IMR-90 (cell line): ENCODE results near the gene RHBDF1. TPM values are rescaled to one million over a fixed set of nuclear protein-coding genes. Genes with fewer than 3 reads are reported as not detected.

Experiments used
- ATAC-seq: fragments of 200-7000 bp; cut with Tn5 transposase; 2 replicates; pipeline ENCODE4 v1.9.1; 2020; ENCODE audit warnings: low read depth, mild to moderate bottlenecking, moderate library complexity
- BruUV-seq: library from RNA; stranded (reverse); fragments of 400-500 nt; replicated peaks from 2 replicates; lab custom pipeline; 2021; lab: Mats Ljungman, UMichigan
- CTCF ChIA-PET: fragments of 300-600 bp; formaldehyde crosslinking; extraction: SDS; loops from one replicate; lab custom pipeline; 2021; ENCODE audit warnings: antibody characterized with exemption; lab: Yijun Ruan, JAX
- POLR2A ChIA-PET: fragments of 300-600 bp; sonication (Branson Sonifier 250); formaldehyde crosslinking; loops from one replicate; lab custom pipeline; 2022; ENCODE audit warnings: antibody characterized with exemption; ENCODE audit not compliant: unreplicated experiment; lab: Charles Lee
- DNase-seq: peaks from one replicate; pipeline ENCODE4 v3.0.0; 2013
- H2AFZ ChIP-seq: replicated peaks from 2 replicates; pipeline ENCODE3; 2013; ENCODE audit warnings: low read length, mild to moderate bottlenecking; ENCODE audit not compliant: poor library complexity
- H2AK5ac ChIP-seq: 2 replicates; pipeline ENCODE4 v1.6.1; 2013; ENCODE audit warnings: low read depth, low read length, inconsistent platforms
- H2AK9ac ChIP-seq: replicated peaks from 2 replicates; pipeline ENCODE3; 2013; ENCODE audit warnings: mild to moderate bottlenecking, low read depth, low read length, moderate library complexity; ENCODE audit not compliant: poor library complexity
- H2BK120ac ChIP-seq: 2 replicates; pipeline ENCODE4 v1.6.1; 2013; ENCODE audit warnings: low read depth, low read length, inconsistent platforms
- H2BK15ac ChIP-seq: 3 replicates; pipeline ENCODE4 v1.6.1; 2013; ENCODE audit warnings: low read depth, low read length, inconsistent platforms
- H2BK20ac ChIP-seq: 2 replicates; pipeline ENCODE4 v1.6.1; 2013; ENCODE audit warnings: low read depth, mild to moderate bottlenecking, inconsistent platforms, low read length, moderate library complexity
- H2BK5ac ChIP-seq: 2 replicates; pipeline ENCODE4 v1.6.1; 2013; ENCODE audit warnings: mild to moderate bottlenecking, low read depth, low read length, inconsistent platforms; ENCODE audit not compliant: poor library complexity, severe bottlenecking
- H3K14ac ChIP-seq: replicated peaks from 2 replicates; pipeline ENCODE4 v1.6.1; 2013; ENCODE audit warnings: low read depth, low read length, inconsistent platforms
- H3K18ac ChIP-seq: 2 replicates; pipeline ENCODE4 v1.6.1; 2013; ENCODE audit warnings: low read depth, low read length, control low read depth
- H3K23ac ChIP-seq: 2 replicates; pipeline ENCODE4 v1.6.1; 2013; ENCODE audit warnings: low read depth, low read length, inconsistent platforms
- H3K27ac ChIP-seq: 2 replicates; pipeline ENCODE4 v1.5.1; 2013; ENCODE audit warnings: mild to moderate bottlenecking, control low read depth, low read length; ENCODE audit not compliant: insufficient read depth
- H3K27me3 ChIP-seq: 2 replicates; pipeline ENCODE4 v1.6.1; 2013; ENCODE audit warnings: low read length; ENCODE audit not compliant: control insufficient read depth, insufficient read depth
- H3K36me3 ChIP-seq: 2 replicates; pipeline ENCODE4 v1.6.1; 2013; ENCODE audit warnings: low read length, mixed read lengths; ENCODE audit not compliant: control insufficient read depth, insufficient read depth
- H3K4ac ChIP-seq: 2 replicates; pipeline ENCODE4 v1.6.1; 2013; ENCODE audit warnings: low read depth, low read length, inconsistent platforms
- H3K4me1 ChIP-seq: 2 replicates; pipeline ENCODE4 v1.6.1; 2013; ENCODE audit warnings: low read length, mixed read lengths; ENCODE audit not compliant: control insufficient read depth, insufficient read depth
- H3K4me2 ChIP-seq: 2 replicates; pipeline ENCODE4 v1.6.1; 2013; ENCODE audit warnings: low read depth, mild to moderate bottlenecking, control low read depth, low read length, moderate library complexity
- H3K4me3 ChIP-seq: 2 replicates; pipeline ENCODE4 v1.5.1; 2013; ENCODE audit warnings: low read depth, mild to moderate bottlenecking, control low read depth, low read length, moderate library complexity; ENCODE audit not compliant: insufficient read depth
- H3K56ac ChIP-seq: 2 replicates; pipeline ENCODE4 v1.6.1; 2013; ENCODE audit warnings: low read length, inconsistent platforms; ENCODE audit not compliant: insufficient read depth; ENCODE audit errors: extremely low read depth
- H3K79me1 ChIP-seq, 2 experiments: 2 replicates each; pipeline ENCODE4 v1.6.1; 2013; ENCODE audit warnings: low read length in 2 of 2, inconsistent platforms in 1 of 2, low read depth in 1 of 2
- H3K9ac ChIP-seq: 2 replicates; pipeline ENCODE4 v1.6.1; 2013; ENCODE audit warnings: low read depth, low read length, control low read depth
- H3K9me1 ChIP-seq: 2 replicates; pipeline ENCODE4 v1.6.1; 2013; ENCODE audit warnings: low read length, inconsistent platforms; ENCODE audit not compliant: insufficient read depth
- H3K9me3 ChIP-seq: 2 replicates; pipeline ENCODE4 v1.6.1; 2013; ENCODE audit warnings: low read length; ENCODE audit not compliant: control insufficient read depth, insufficient read depth
- H4K20me1 ChIP-seq: 2 replicates; pipeline ENCODE4 v1.6.1; 2013; ENCODE audit warnings: low read length, inconsistent platforms; ENCODE audit not compliant: insufficient read depth
- H4K5ac ChIP-seq: 2 replicates; pipeline ENCODE4 v1.6.1; 2013; ENCODE audit warnings: mild to moderate bottlenecking, low read depth, low read length, control low read depth
- H4K8ac ChIP-seq, 2 experiments: 2 replicates each; pipeline ENCODE4 v1.6.1; 2013; ENCODE audit warnings: low read depth in 2 of 2, low read length in 2 of 2, control low read depth in 1 of 2, inconsistent platforms in 1 of 2
- H4K91ac ChIP-seq: 2 replicates; pipeline ENCODE4 v1.6.1; 2013; ENCODE audit warnings: low read depth, low read length, inconsistent platforms; ENCODE audit not compliant: insufficient read depth
- BHLHE40 ChIP-seq: fragments of 150-350 bp; IDR thresholded peaks from 2 replicates; pipeline ENCODE4 v1.6.1; 2016; ENCODE audit warnings: mild to moderate bottlenecking, low read depth, low read length
- CEBPB ChIP-seq: IDR thresholded peaks from 2 replicates; pipeline ENCODE4 v1.6.1; 2012; ENCODE audit warnings: low read depth, low read length, improper control_type of control experiment
- CTCF ChIP-seq: conservative IDR thresholded peaks from 2 replicates; pipeline ENCODE4 v1.5.1; 2012; ENCODE audit warnings: mild to moderate bottlenecking, low read depth, low read length, improper control_type of control experiment
- FOS ChIP-seq: fragments of 150-350 bp; IDR thresholded peaks from 2 replicates; pipeline ENCODE4 v1.6.1; 2016; ENCODE audit warnings: low read depth, low read length
- MAFK ChIP-seq: IDR thresholded peaks from 2 replicates; pipeline ENCODE4 v1.6.1; 2012; ENCODE audit warnings: low read depth, low read length, improper control_type of control experiment
- NFE2L2 ChIP-seq: fragments of 150-350 bp; IDR thresholded peaks from 2 replicates; pipeline ENCODE4 v1.6.1; 2016; ENCODE audit warnings: low read depth, mild to moderate bottlenecking, low read length
- POLR2A ChIP-seq: IDR thresholded peaks from 2 replicates; pipeline ENCODE4 v1.6.1; 2012; ENCODE audit warnings: mild to moderate bottlenecking, low read depth, low read length
- RAD21 ChIP-seq: IDR thresholded peaks from 2 replicates; pipeline ENCODE4 v1.6.1; 2012; ENCODE audit warnings: low read length, improper control_type of control experiment
- RCOR1 ChIP-seq: IDR thresholded peaks from 2 replicates; pipeline ENCODE4 v1.6.1; 2012; ENCODE audit warnings: mild to moderate bottlenecking, low read length, improper control_type of control experiment; ENCODE audit not compliant: insufficient replicate concordance
- RFX5 ChIP-seq: IDR thresholded peaks from 2 replicates; pipeline ENCODE4 v1.8.0; 2012; ENCODE audit warnings: low read depth, mild to moderate bottlenecking, low read length, moderate library complexity
- SMC3 ChIP-seq: fragments of 150-350 bp; IDR thresholded peaks from 2 replicates; pipeline ENCODE4 v1.6.1; 2016; ENCODE audit warnings: low read depth, mild to moderate bottlenecking, antibody characterized with exemption, low read length, moderate library complexity
- USF2 ChIP-seq: fragments of 150-350 bp; IDR thresholded peaks from 2 replicates; pipeline ENCODE4 v1.6.1; 2017; ENCODE audit warnings: mild to moderate bottlenecking, antibody characterized with exemption, low read length, low read depth
- WGBS, 2 experiments: methylation state at CpG; one replicate each; pipeline versions ENCODE4 v1.1.5 to v1.1.7; 2013; ENCODE audit warnings: missing lambda C conversion rate in 2 of 2; ENCODE audit not compliant: insufficient read length in 1 of 2; ENCODE audit errors: extremely low coverage in 2 of 2; 5-methylcytosine and 5-hydroxymethylcytosine counted together
- dilution Hi-C: fragments of 300-500 bp; cut with HindIII; formaldehyde crosslinking; loops from one replicate; pipeline ENCODE4 v1.14.3; 2018; ENCODE audit warnings: low sequenced_read_pairs; ENCODE audit not compliant: unreplicated experiment
- in situ Hi-C: fragments of 300-500 bp; cut with MboI; formaldehyde crosslinking; loops from 3 replicates; pipeline ENCODE4 v1.14.3; 2019; ENCODE audit warnings: low sequenced_read_pairs, inconsistent platforms, mixed read lengths
- intact Hi-C: fragments of 100-400 bp; cut with micrococcal nuclease; formaldehyde crosslinking; loops from 2 replicates; pipeline ENCODE4 v1.10.0; 2022
- polyA plus RNA-seq, 3 experiments: library from polyadenylated mRNA; depleted of rRNA; stranded (reverse); fragments of >200 nt; gene quantifications; 2 replicates each; pipeline ENCODE4 v1.2.3, GENCODE V29; 2012; ENCODE audit warnings: low replicate concordance in 1 of 3
- total RNA-seq: library from RNA; depleted of rRNA; stranded (reverse); fragments of >200 nt; gene quantifications from 2 replicates; pipeline ENCODE4 v1.2.3, GENCODE V29; 2012

Gene RHBDF1
- total and polyA plus RNA-seq, 2 of the 4 experiments (the other 2 are of a cell fraction), result 13.8 to 86.6 TPM

GRCh38 chr16:53346-54236, 18.8 kb downstream of the RHBDF1 start, which contains the start of the genes POLR3K and SNRNP25 (continued):
- no peak for TF ChIP-seq CEBPB
- TF ChIP-seq RCOR1, result no peak
- no peak for TF ChIP-seq RAD21

- Histone ChIP-seq H2BK120ac (no peak overlapping the region), H3K9me1 (0 out of 2 replicates have a peak, but pooled peaks cover 8% of the 10 kb centered on the region), H3K9me3 (no peaks in the 10 kb centered on the region), H2BK15ac (no peak overlapping the region), H4K5ac (no peak overlapping the region), H4K8ac (no peak overlapping the region), H3K27ac (no peak overlapping the region), H3K18ac (no peak overlapping the region), H3K79me1 (peaks cover 20 to 58% of the 10 kb centered on the region in 2 experiments), H4K91ac (no peak overlapping the region), H3K4ac (no peak overlapping the region), H3K14ac (no peak overlapping the region), H3K4me1 (peaks cover 2% of the 10 kb centered on the region; the same call in 1 of the 2 replicates), H2AK9ac (no peak overlapping the region), H3K9ac (no peak overlapping the region), H3K56ac (no peak overlapping the region), H3K36me3 (peaks cover 18% of the 10 kb centered on the region), H3K4me2 (no peak overlapping the region), H2AFZ (no peak overlapping the region), H3K4me3 (no peak overlapping the region), H3K27me3 (no peaks in the 10 kb centered on the region), H4K20me1 (peaks cover 19% of the 10 kb centered on the region), H2BK5ac (no peak overlapping the region), H3K23ac (no peak overlapping the region), H2BK20ac (no peak overlapping the region), H2AK5ac (no peak overlapping the region)
- CTCF ChIA-PET, result no interaction called here
- in situ Hi-C loops, result no loop called here
- 83% methylated on average over 8 of the region's 15 CpGs; no CpG with 5 or more reads in 1 of the 2 experiments for WGBS, 2 experiments
- DNase-seq, result no peak
- dilution Hi-C loops, result no loop called here
- ATAC-seq, result no peak
- BruUV-seq, result no TSS peak
- POLR2A ChIA-PET, result no interaction called here
- intact Hi-C loops, result no loop called here
- no peak for TF ChIP-seq CEBPB
- TF ChIP-seq CTCF, result no peak
- TF ChIP-seq RFX5, result no peak
- TF ChIP-seq MAFK, result no peak
- no peak for TF ChIP-seq BHLHE40
- TF ChIP-seq NFE2L2, result no peak
- no peak for TF ChIP-seq RCOR1
- no peak for TF ChIP-seq USF2
- TF ChIP-seq FOS, result no peak
- no peak for TF ChIP-seq SMC3
- no peak for TF ChIP-seq POLR2A
Observed at GRCh38 chr16:50769-51591, 21.5 kb downstream of the RHBDF1 start.
